ENCODE data around the gene NANS. TPM values are rescaled to one million over a fixed set of nuclear protein-coding genes. Genes with fewer than 3 reads are reported as not detected.
A peak's percentile ranks its signal among the peaks of the same experiment; 100 is the strongest.
"Not testable (repeated sequence)": the region's sequence is repeated elsewhere in the genome, so short reads cannot be mapped to it uniquely, and the experiment has no call there.

NANS gene
- total and polyA plus RNA-seq, 4 experiments from 2014 or later: 22.1 to 55.3 (median 28.9) TPM

DNA sequence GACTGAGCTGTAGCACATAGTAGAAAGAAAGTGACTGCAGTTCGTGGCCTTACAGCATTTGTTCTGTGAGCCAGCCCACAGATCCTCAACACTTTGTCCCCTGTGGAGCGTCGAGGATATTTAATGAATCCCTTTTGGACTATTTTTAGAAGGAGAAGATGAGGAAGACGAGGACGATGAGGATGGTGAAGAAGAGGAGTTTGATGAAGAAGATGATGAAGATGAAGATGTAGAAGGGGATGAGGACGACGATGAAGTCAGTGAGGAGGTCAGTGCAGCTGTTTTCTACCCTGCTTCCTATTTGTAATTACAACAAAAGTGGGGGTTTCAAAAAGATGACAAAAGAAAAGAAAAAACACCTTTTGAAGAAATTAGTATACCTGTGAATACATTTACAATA is 45.4 kb upstream of the NANS start:
- H3K27ac Mint-ChIP-seq: peak overlapping the region in 3 of 7 donors; percentile 3 to 91 (median 13)
- Histone ChIP-seq H3K4me1 (ENCODE audit: insufficient read depth, low read length) (no peaks in the 10 kb centered on the region), H3K36me3 (ENCODE audit: insufficient read depth, low read length) (peaks cover 84% of the 10 kb centered on the region), H3K27ac (ENCODE audit: low read depth, low read length) (no peak overlapping the region), H3K27me3 (ENCODE audit: insufficient read depth, low read length) (no peaks in the 10 kb centered on the region), H3K4me3 (ENCODE audit: low read length in 2 of 2) (no peak overlapping the region), H3K9me3 (ENCODE audit: control insufficient read depth in 1 of 2, low read length in 2 of 2) (no peaks in the 10 kb centered on the region)
- H3K36me3 Mint-ChIP-seq: peaks cover 64 to 84% of the 10 kb centered on the region in 2 donors
- ChIA-PET CTCF (ENCODE audit: partially characterized antibody) (interaction anchor here (1.2 kb wide), 1 partner anchor 56 kb away, joined by 4 read pairs; no protein-coding TSS in a partner anchor), POLR2A (ENCODE audit: partially characterized antibody) (interaction anchor here (1.0 kb wide), 1 partner anchor 28 kb away, joined by 3 read pairs; the partner anchor contains the start of gene ANP32B)
- peak overlapping the region in 1 of 8 donors; percentile 55 for H3K4me3 Mint-ChIP-seq
- no peaks in the 10 kb centered on the region for H3K9me3 Mint-ChIP-seq
- H3K27me3 Mint-ChIP-seq: no peaks in the 10 kb centered on the region
- intact Hi-C loops (cut with micrococcal nuclease): no loop called here
- no peak for DNase-seq
- peaks cover 13 to 16% (median 14%) of the 10 kb centered on the region in 4 donors for H3K4me1 Mint-ChIP-seq

DNA sequence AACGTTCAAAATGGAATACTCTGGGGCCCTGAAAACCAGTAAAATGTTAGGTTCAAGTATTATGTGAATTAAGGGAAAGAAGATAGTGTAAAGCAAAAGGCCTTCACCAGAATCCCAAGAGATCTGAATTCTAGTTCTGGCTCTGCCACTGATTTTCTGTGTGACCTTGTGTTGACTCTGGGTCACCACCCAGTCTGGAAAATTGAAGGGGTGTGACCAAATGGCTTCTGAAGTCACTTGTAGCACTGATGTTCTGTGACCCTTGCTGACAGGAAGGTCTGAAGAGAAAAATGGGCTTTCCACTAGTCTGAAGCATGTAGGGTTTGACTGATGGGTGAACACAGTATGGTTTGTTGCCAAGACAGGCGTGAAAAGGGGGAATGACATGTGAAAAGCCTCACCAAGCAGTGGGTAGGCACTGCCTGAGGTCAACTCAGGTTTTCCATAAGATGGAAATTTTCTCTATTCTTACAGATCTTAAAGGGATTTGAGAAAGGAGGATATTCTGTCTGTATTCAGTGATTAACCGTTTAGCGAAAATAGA is 40.3 kb upstream of the NANS start:
- H3K36me3 ChIP-seq (ENCODE audit: insufficient read depth, low read length): peaks cover 65% of the 10 kb centered on the region
- H3K27ac ChIP-seq (ENCODE audit: low read depth, low read length): no peak overlapping the region
- peak overlapping the region in 3 of 7 donors; percentile 6 to 44 (median 35) for H3K27ac Mint-ChIP-seq
- no peak for DNase-seq
- H3K27me3 Mint-ChIP-seq: no peaks in the 10 kb centered on the region
- H3K4me1 Mint-ChIP-seq: peaks cover 0 to 2% (median 0%) of the 10 kb centered on the region in 4 donors
- no peak overlapping the region for H3K4me3 Mint-ChIP-seq
- POLR2A ChIA-PET (ENCODE audit: partially characterized antibody): interaction anchor here (1.4 kb wide), 1 partner anchor 32 kb away, joined by 3 read pairs; the partner anchor contains the start of gene ANP32B
- no peaks in the 10 kb centered on the region for H3K9me3 Mint-ChIP-seq
- no peaks in the 10 kb centered on the region for H3K4me1 ChIP-seq (ENCODE audit: insufficient read depth, low read length)
- intact Hi-C loops (cut with micrococcal nuclease): no loop called here
- H3K36me3 Mint-ChIP-seq: peaks cover 50 to 67% of the 10 kb centered on the region in 2 donors
- no peak overlapping the region for H3K4me3 ChIP-seq (ENCODE audit: low read length in 2 of 2)
- H3K9me3 ChIP-seq (ENCODE audit: control insufficient read depth in 1 of 2, low read length in 2 of 2): no peaks in the 10 kb centered on the region
- H3K27me3 ChIP-seq (ENCODE audit: insufficient read depth, low read length): no peaks in the 10 kb centered on the region
- CTCF ChIA-PET (ENCODE audit: partially characterized antibody): interaction anchor here (1.0 to 1.1 kb wide), 2 partner anchors 7 to 21 kb away, joined by 3 read pairs; no protein-coding TSS in a partner anchor

DNA sequence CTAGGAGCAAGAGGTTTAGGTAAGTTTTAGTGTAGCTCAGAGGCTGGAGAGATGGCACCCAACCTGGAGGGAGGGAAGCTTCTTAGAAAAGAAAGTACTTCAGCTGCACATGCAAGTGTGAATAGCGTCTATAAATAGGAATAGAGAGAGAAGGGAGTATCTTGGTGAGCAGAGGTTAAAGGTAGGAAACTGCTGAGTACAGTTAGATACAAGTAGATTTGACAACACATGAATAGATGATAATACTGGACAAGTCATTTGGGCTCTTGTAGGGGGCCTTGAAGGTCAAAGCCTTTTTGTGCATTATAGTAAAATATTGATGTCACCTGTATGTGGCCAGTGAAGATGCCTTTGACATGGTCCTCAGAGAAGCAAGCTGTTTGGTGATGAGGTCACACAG is 39.2 kb upstream of the NANS start:
- H3K27me3 Mint-ChIP-seq: no peaks in the 10 kb centered on the region
- Histone ChIP-seq H3K27ac (ENCODE audit: low read depth, low read length) (no peak overlapping the region), H3K36me3 (ENCODE audit: insufficient read depth, low read length) (peaks cover 54% of the 10 kb centered on the region), H3K9me3 (ENCODE audit: control insufficient read depth in 1 of 2, low read length in 2 of 2) (no peaks in the 10 kb centered on the region), H3K4me3 (ENCODE audit: low read length in 2 of 2) (no peak overlapping the region), H3K4me1 (ENCODE audit: insufficient read depth, low read length) (no peaks in the 10 kb centered on the region), H3K27me3 (ENCODE audit: insufficient read depth, low read length) (no peaks in the 10 kb centered on the region)
- no peak overlapping the region for H3K4me3 Mint-ChIP-seq
- peaks cover 0 to 2% (median 0%) of the 10 kb centered on the region in 4 donors for H3K4me1 Mint-ChIP-seq
- ChIA-PET POLR2A (ENCODE audit: partially characterized antibody) (interaction anchor here (1.3 to 1.8 kb wide), 3 partner anchors 31 to 95 kb away, joined by 3 to 5 read pairs (median 5); partner anchors contain the start of genes ANP32B and TRMO), CTCF (ENCODE audit: partially characterized antibody) (interaction anchor here (1.0 to 2.2 kb wide), 2 partner anchors 18 to 95 kb away, joined by 3 to 8 read pairs; no protein-coding TSS in a partner anchor)
- intact Hi-C loops (cut with micrococcal nuclease): no loop called here
- no peaks in the 10 kb centered on the region for H3K9me3 Mint-ChIP-seq
- H3K27ac Mint-ChIP-seq: peak overlapping the region in 2 of 7 donors; percentile 0 to 32
- H3K36me3 Mint-ChIP-seq: peaks cover 47 to 59% of the 10 kb centered on the region in 2 donors
- DNase-seq: no peak

DNA sequence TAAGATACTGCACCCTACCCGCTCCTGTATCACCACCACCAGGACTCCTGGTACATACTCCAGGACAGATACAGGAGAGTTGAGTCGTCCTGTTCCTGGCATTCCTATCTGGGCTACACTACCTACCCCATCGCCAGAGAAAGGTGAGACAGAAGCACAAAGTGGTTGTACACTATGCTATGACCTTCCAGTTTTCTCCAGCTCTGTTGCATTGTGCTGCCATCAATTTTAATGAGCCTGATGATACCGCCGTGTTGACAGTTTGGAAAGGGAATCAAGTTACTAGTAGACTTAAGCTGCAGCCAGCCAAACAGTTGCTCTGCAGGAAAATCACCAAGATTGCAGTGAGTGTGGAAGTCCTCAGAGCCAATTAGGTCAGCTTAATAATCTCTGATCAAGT is 38.2 kb upstream of the NANS start:
- peaks cover 48% of the 10 kb centered on the region for H3K36me3 ChIP-seq (ENCODE audit: insufficient read depth, low read length)

DNA sequence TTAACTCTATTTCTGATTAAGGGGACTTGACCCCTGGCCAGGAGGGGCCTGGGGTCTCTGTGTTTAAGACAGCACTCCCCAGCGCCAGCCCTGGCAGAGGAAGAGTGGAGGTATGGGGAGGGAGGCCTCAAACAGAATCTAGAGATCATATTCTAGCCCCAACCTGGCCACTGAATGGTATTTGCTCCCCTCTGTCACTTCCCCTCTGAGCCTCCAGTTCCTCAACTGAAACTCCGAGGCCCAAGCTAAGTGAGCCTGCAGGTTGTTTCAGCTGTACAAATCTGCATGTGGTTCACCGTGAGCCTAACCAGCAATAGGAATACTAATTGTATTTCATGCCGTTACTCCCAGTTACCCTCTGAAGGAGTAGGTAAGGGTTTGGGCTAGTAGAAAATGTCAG is 37.4 kb upstream of the NANS start:
- Histone ChIP-seq H3K27ac (ENCODE audit: low read depth, low read length) (no peak overlapping the region), H3K36me3 (ENCODE audit: insufficient read depth, low read length) (peaks cover 41% of the 10 kb centered on the region), H3K9me3 (ENCODE audit: control insufficient read depth in 1 of 2, low read length in 2 of 2) (no peaks in the 10 kb centered on the region), H3K4me3 (ENCODE audit: low read length in 2 of 2) (no peak overlapping the region), H3K4me1 (ENCODE audit: insufficient read depth, low read length) (no peaks in the 10 kb centered on the region), H3K27me3 (ENCODE audit: insufficient read depth, low read length) (no peaks in the 10 kb centered on the region)
- CTCF ChIA-PET (ENCODE audit: partially characterized antibody): interaction anchor here (1.0 to 2.3 kb wide), 2 partner anchors 12 to 15 kb away, joined by 3 to 9 read pairs; no protein-coding TSS in a partner anchor
- Mint-ChIP-seq H3K4me1 (peaks cover 0 to 2% (median 0%) of the 10 kb centered on the region in 4 donors), H3K4me3 (no peak overlapping the region), H3K36me3 (peaks cover 44 to 46% of the 10 kb centered on the region in 2 donors), H3K27ac (no peak overlapping the region), H3K27me3 (no peaks in the 10 kb centered on the region), H3K9me3 (no peaks in the 10 kb centered on the region)
- intact Hi-C loops (cut with micrococcal nuclease): no loop called here
- no peak for DNase-seq
- POLR2A ChIA-PET (ENCODE audit: partially characterized antibody): no interaction called here

More for the DNA sequence above, 38.2 kb upstream of the NANS start:
- no peaks in the 10 kb centered on the region for H3K27me3 ChIP-seq (ENCODE audit: insufficient read depth, low read length)
- intact Hi-C loops (cut with micrococcal nuclease): no loop called here
- Mint-ChIP-seq H3K4me3 (no peak overlapping the region), H3K27ac (peak overlapping the region in 1 of 7 donors; percentile 12), H3K4me1 (peaks cover 0 to 2% (median 0%) of the 10 kb centered on the region in 4 donors), H3K36me3 (peaks cover 44 to 52% of the 10 kb centered on the region in 2 donors), H3K27me3 (no peaks in the 10 kb centered on the region), H3K9me3 (no peaks in the 10 kb centered on the region)
- H3K27ac ChIP-seq (ENCODE audit: low read depth, low read length): no peak overlapping the region
- no peaks in the 10 kb centered on the region for H3K9me3 ChIP-seq (ENCODE audit: control insufficient read depth in 1 of 2, low read length in 2 of 2)
- no peak for DNase-seq
- no peak overlapping the region for H3K4me3 ChIP-seq (ENCODE audit: low read length in 2 of 2)
- no peaks in the 10 kb centered on the region for H3K4me1 ChIP-seq (ENCODE audit: insufficient read depth, low read length)
- ChIA-PET CTCF (ENCODE audit: partially characterized antibody) (interaction anchor here (1.0 to 2.2 kb wide), 2 partner anchors 11 to 16 kb away, joined by 3 to 8 read pairs; no protein-coding TSS in a partner anchor), POLR2A (ENCODE audit: partially characterized antibody) (interaction anchor here (1.8 kb wide), 1 partner anchor 32 kb away, joined by 5 read pairs; no protein-coding TSS in a partner anchor)

DNA sequence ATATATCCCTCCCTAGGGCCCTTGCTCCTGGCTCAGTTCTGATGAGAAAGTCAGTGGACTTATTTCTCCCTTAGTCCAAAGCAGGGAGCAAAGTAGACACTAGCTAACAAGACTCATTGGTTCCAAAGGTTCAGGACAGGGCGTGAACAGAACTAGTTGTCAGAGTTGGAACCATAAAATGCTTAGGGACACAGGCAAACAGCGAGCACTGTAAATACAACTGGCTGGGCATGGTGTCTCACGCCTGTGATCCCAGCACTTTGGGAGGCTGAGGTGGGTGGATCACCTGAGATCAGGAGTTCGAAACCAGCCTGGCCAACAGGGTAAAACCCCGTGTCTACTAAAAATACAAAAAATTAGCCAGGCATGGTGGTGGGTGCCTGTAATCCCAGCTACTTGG is 36.7 kb upstream of the NANS start:
- H3K27me3 Mint-ChIP-seq; H3K9me3 ChIP-seq (ENCODE audit: control insufficient read depth in 1 of 2, low read length in 2 of 2); DNase-seq; H3K4me1 Mint-ChIP-seq; H3K4me3 ChIP-seq (ENCODE audit: low read length in 2 of 2); H3K27me3 ChIP-seq (ENCODE audit: insufficient read depth, low read length); H3K4me3 Mint-ChIP-seq; H3K9me3 Mint-ChIP-seq; intact Hi-C loops (cut with micrococcal nuclease); H3K4me1 ChIP-seq (ENCODE audit: insufficient read depth, low read length); H3K27ac ChIP-seq (ENCODE audit: low read depth, low read length): not testable (repeated sequence)
- POLR2A ChIA-PET (ENCODE audit: partially characterized antibody): interaction anchor here (0.8 kb wide), 1 partner anchor 37 kb away, joined by 3 read pairs; the partner anchor contains the start of gene ANP32B
- peaks cover 35% of the 10 kb centered on the region for H3K36me3 ChIP-seq (ENCODE audit: insufficient read depth, low read length)
- CTCF ChIA-PET (ENCODE audit: partially characterized antibody): interaction anchor here (2.3 kb wide), 1 partner anchor 14 kb away, joined by 9 read pairs; no protein-coding TSS in a partner anchor
- H3K36me3 Mint-ChIP-seq: peaks cover 39 to 41% of the 10 kb centered on the region in 2 donors
- H3K27ac Mint-ChIP-seq: peak overlapping the region in 2 of 7 donors; percentile 13 to 84

DNA sequence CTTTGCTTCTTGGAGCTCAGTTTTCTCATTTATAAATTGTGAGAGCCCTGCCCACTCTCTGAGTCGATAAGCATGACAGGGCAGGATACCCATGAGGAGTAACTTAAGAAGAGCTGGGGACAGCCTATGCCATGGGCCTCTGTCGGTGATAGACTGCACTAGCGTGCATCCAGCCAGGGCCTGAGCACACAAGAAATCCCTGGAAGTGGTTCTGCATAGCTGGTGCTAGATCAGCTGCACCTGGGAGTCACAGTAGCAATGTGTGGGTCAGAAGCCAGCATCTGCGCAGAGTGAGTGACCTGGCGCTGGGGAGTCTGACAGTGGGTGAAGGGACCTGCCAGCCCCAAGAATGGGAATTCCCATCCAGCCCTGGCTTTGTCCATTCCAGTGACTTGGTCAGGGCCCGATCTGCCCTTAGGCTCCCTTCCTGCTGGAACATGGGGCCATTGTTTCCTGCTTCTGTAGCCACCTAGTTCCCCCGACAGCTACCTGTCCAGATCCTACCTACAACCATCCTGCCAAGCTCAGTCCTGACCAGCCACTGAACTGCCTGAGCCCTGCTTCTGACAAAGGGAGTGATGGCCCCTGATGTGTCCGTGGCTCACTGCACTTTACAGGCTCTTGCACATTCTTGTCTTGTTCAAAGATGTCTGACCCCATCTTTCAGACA is 35.9 kb upstream of the NANS start:
- Histone ChIP-seq H3K36me3 (ENCODE audit: insufficient read depth, low read length) (peaks cover 31% of the 10 kb centered on the region), H3K27ac (ENCODE audit: low read depth, low read length) (no peak overlapping the region), H3K4me1 (ENCODE audit: insufficient read depth, low read length) (no peaks in the 10 kb centered on the region), H3K9me3 (ENCODE audit: control insufficient read depth in 1 of 2, low read length in 2 of 2) (no peaks in the 10 kb centered on the region), H3K27me3 (ENCODE audit: insufficient read depth, low read length) (no peaks in the 10 kb centered on the region), H3K4me3 (ENCODE audit: low read length in 2 of 2) (no peak overlapping the region)
- Mint-ChIP-seq H3K4me3 (no peak overlapping the region), H3K27me3 (no peaks in the 10 kb centered on the region), H3K4me1 (peaks cover 0 to 3% (median under 1%) of the 10 kb centered on the region in 4 donors), H3K27ac (peak overlapping the region in 3 of 7 donors; percentile 14 to 38 (median 36)), H3K9me3 (no peaks in the 10 kb centered on the region), H3K36me3 (peaks cover 33 to 36% of the 10 kb centered on the region in 2 donors)
- intact Hi-C loops (cut with micrococcal nuclease): no loop called here
- DNase-seq: no peak
- ChIA-PET CTCF (ENCODE audit: partially characterized antibody) (interaction anchor here (0.6 to 2.3 kb wide), 7 partner anchors 14 to 296 kb away, joined by 3 to 9 read pairs (median 3); no protein-coding TSS in a partner anchor), POLR2A (ENCODE audit: partially characterized antibody) (interaction anchor here (0.8 to 1.1 kb wide), 2 partner anchors 14 to 38 kb away, joined by 3 read pairs; partner anchors contain the start of gene ANP32B)

Measured in CD4-positive, alpha-beta memory T cell (primary cell).